HepG2 (cell line): ENCODE measurements around the gene KRTAP5-6. TPM values are rescaled to one million over a fixed set of nuclear protein-coding genes. Genes with fewer than 3 reads are reported as not detected.

ENCODE experiments used
- ATAC-seq: fragments of 200-7000 bp; cut with Tn5 transposase; 3 replicates; pipeline ENCODE4 v1.9.1; 2020; ENCODE audit warnings: mild to moderate bottlenecking, moderate library complexity
- BruUV-seq: library from RNA; stranded (reverse); fragments of 400-500 nt; replicated peaks from 2 replicates; lab custom pipeline; 2021; lab: Mats Ljungman, UMichigan
- CTCF ChIA-PET: fragments of 300-600 bp; formaldehyde crosslinking; extraction: SDS; loops from one replicate; lab custom pipeline; 2021; ENCODE audit warnings: low total read pairs, inconsistent platforms, low intra/inter-chr PET ratio; lab: Yijun Ruan, JAX
- POLR2A ChIA-PET: fragments of 350-600 bp; sonication (Branson Sonifier 250); formaldehyde crosslinking; loops from one replicate; lab custom pipeline; 2020; ENCODE audit warnings: antibody characterized with exemption, inconsistent platforms; lab: Yijun Ruan, JAX
- DNase-seq: peaks from one replicate; pipeline ENCODE4 v3.0.0-alpha.2; 2015; ENCODE audit warnings: low spot score
- FAIRE-seq: peaks from 3 replicates; lab custom pipeline; 2011; peaks lifted over from hg19 to GRCh38; lab: Jason Lieb, UNC
- H2AFZ ChIP-seq: one replicate; pipeline ENCODE4 v1.6.1; 2011; ENCODE audit warnings: low read length, inconsistent platforms
- H3K27ac ChIP-seq: fragments of 300-600 bp; 3 replicates; pipeline ENCODE4 v1.8.0; 2011; ENCODE audit warnings: mixed run types, mild to moderate bottlenecking, mixed read lengths, low read length, inconsistent platforms; ENCODE audit not compliant: insufficient read depth; ENCODE audit errors: extremely low read length
- H3K27me3 ChIP-seq, 2 experiments: fragments of 200-600 bp in 1 of 2; 2 replicates in 1 of 2; 3 replicates in 1 of 2; pipeline versions ENCODE4 v1.6.0 to v1.8.0; 2011; ENCODE audit warnings: low read length in 2 of 2, mild to moderate bottlenecking in 2 of 2, moderate library complexity in 2 of 2, inconsistent platforms in 1 of 2; ENCODE audit not compliant: insufficient read depth in 2 of 2, control insufficient read depth in 1 of 2
- H3K36me3 ChIP-seq, 2 experiments: fragments of 200-600 bp in 1 of 2; replicated peaks in 1 of 2; 2 replicates in 1 of 2; 3 replicates in 1 of 2; pipeline versions ENCODE4 v1.5.1 to v1.8.0; 2011; ENCODE audit warnings: low read length in 2 of 2, inconsistent platforms in 1 of 2; ENCODE audit not compliant: insufficient read depth in 2 of 2, control insufficient read depth in 1 of 2
- H3K4me1 ChIP-seq: 2 replicates; pipeline ENCODE4 v1.5.1; 2012; ENCODE audit warnings: low read length, inconsistent platforms; ENCODE audit not compliant: insufficient read depth
- H3K4me2 ChIP-seq: 2 replicates; pipeline ENCODE4 v1.6.0; 2011; ENCODE audit warnings: low read depth, low read length, inconsistent platforms
- H3K4me3 ChIP-seq, 3 experiments: fragments of 200-600 bp in 1 of 3; sonication (generic), shearing (Covaris generic) in 1 of 3; replicated peaks in 1 of 3; 2 replicates each; pipeline ENCODE4 v1.5.1; 2011 to 2016; ENCODE audit warnings: low read length in 3 of 3, inconsistent platforms in 2 of 3, low read depth in 2 of 3, mild to moderate bottlenecking in 2 of 3, control low read depth in 1 of 3, mixed read lengths in 1 of 3; ENCODE audit not compliant: insufficient read depth in 1 of 3
- H3K79me2 ChIP-seq: one replicate; pipeline ENCODE4 v1.6.1; 2011; ENCODE audit warnings: low read length, inconsistent platforms; ENCODE audit not compliant: insufficient read depth
- H3K9ac ChIP-seq: 2 replicates; pipeline ENCODE4 v1.6.0; 2011; ENCODE audit warnings: mild to moderate bottlenecking, low read depth, low read length, inconsistent platforms; ENCODE audit not compliant: insufficient read depth
- H3K9me3 ChIP-seq: 2 replicates; pipeline ENCODE4 v1.5.1; 2012; ENCODE audit warnings: mild to moderate bottlenecking, low read length
- H4K20me1 ChIP-seq: 2 replicates; pipeline ENCODE4 v1.6.0; 2011; ENCODE audit warnings: inconsistent platforms, mild to moderate bottlenecking, low read length, moderate library complexity; ENCODE audit not compliant: insufficient read depth
- ARID5B ChIP-seq: IDR thresholded peaks from 2 replicates; pipeline ENCODE4 v1.4.0; 2020; ENCODE audit warnings: mild to moderate bottlenecking, missing genetic modification reagents
- CCAR2 ChIP-seq: fragments of 200-400 bp; formaldehyde crosslinking; optimal IDR thresholded peaks from 2 replicates; pipeline ENCODE3; 2018; ENCODE audit warnings: low read depth, mild to moderate bottlenecking, low read length, moderate library complexity
- FOXO4 ChIP-seq: sonication (generic); formaldehyde crosslinking; conservative IDR thresholded peaks from 2 replicates; pipeline ENCODE4 v1.8.1; 2023; ENCODE audit warnings: missing genetic modification reagents
- HCFC1 ChIP-seq: fragments of 150-350 bp; IDR thresholded peaks from 2 replicates; pipeline ENCODE4 v1.6.1; 2014; ENCODE audit warnings: low read depth, low read length
- HIVEP1 ChIP-seq: sonication (generic); formaldehyde crosslinking; IDR thresholded peaks from 2 replicates; pipeline ENCODE4 v1.4.0; 2020; ENCODE audit warnings: mild to moderate bottlenecking, missing genetic modification reagents
- ZMYM3 ChIP-seq: sonication (generic); formaldehyde crosslinking; IDR thresholded peaks from 2 replicates; pipeline ENCODE4 v1.5.1; 2020; ENCODE audit warnings: mild to moderate bottlenecking, missing genetic modification reagents
- ZNF282 ChIP-seq: fragments of 450-650 bp; IDR thresholded peaks from 2 replicates; pipeline ENCODE4 v1.6.1; 2018; ENCODE audit not compliant: partially characterized antibody
- ZNF709 ChIP-seq: sonication (generic); formaldehyde crosslinking; IDR thresholded peaks from 2 replicates; pipeline ENCODE4 v1.5.0; 2020; ENCODE audit warnings: mild to moderate bottlenecking, missing genetic modification reagents
- WGBS: methylation state at CpG from one replicate; pipeline ENCODE4 v1.1.6; 2017; ENCODE audit warnings: low lambda C conversion rate; 5-methylcytosine and 5-hydroxymethylcytosine counted together
- in situ Hi-C: cut with HindIII; loops from 2 replicates; pipeline ENCODE4 v1.10.0; 2017; ENCODE audit warnings: low pct_unique_long_range_greater_than_20kb; ENCODE audit not compliant: extremely low pct_ligation_motif_present
- intact Hi-C: fragments of 100-400 bp; cut with micrococcal nuclease; formaldehyde crosslinking; loops from one replicate; pipeline ENCODE4 v1.10.0; 2022; ENCODE audit not compliant: unreplicated experiment
- polyA plus RNA-seq, 8 experiments: library from polyadenylated mRNA; depleted of rRNA in 3 of 8; stranded (reverse) in 7 of 8; unstranded in 1 of 8; fragments of >200 nt; fragmentation: Illumina TruSeq in 4 of 8; extraction: Trizol in 4 of 8; gene quantifications; 2 replicates each; pipeline versions ENCODE4 v1.2.1 to v1.2.3, GENCODE V29; 2011 to 2016; ENCODE audit warnings: low read depth in 4 of 8, missing spikeins in 1 of 8, mixed read lengths in 1 of 8; ENCODE audit not compliant: insufficient read depth in 1 of 8
- total RNA-seq, 5 experiments: library from RNA; depleted of rRNA; stranded (reverse); fragments of >200 nt; fragmentation: Illumina TruSeq; extraction: Trizol; gene quantifications; 2 replicates each; pipeline ENCODE4 v1.2.3, GENCODE V29; 2016; ENCODE audit warnings: low read depth in 1 of 5

Gene KRTAP5-6
- total and polyA plus RNA-seq, 2 of the 13 experiments (the other 11 are each of a cell fraction or from before 2014, with no cell fraction given) = not detected

- FAIRE-seq (no peak), DNase-seq (no peak), ATAC-seq (no peak)
- no peaks in the 10 kb centered on the region for H3K4me1 ChIP-seq
- H3K79me2 ChIP-seq = no peaks in the 10 kb centered on the region
- H3K4me3 ChIP-seq = no peak overlapping the region
- H2AFZ ChIP-seq = no peak overlapping the region
- no peak overlapping the region for H3K27ac ChIP-seq
- BruUV-seq = no TSS peak
- no peaks in the 10 kb centered on the region for H3K36me3 ChIP-seq
- 29% methylated on average over 3 of the region's 4 CpGs for WGBS
- H3K4me2 ChIP-seq = no peak overlapping the region
- H3K9me3 ChIP-seq = peaks cover 7% of the 10 kb centered on the region
- no peaks in the 10 kb centered on the region for H4K20me1 ChIP-seq
- in situ Hi-C loops = no loop called here
- H3K27me3 ChIP-seq = peaks cover 0 to 33% of the 10 kb centered on the region in 2 experiments; a peak in 3 of 5 replicates
- no peak overlapping the region for H3K9ac ChIP-seq
- CTCF ChIA-PET = no interaction called here
- no peak for TF ChIP-seq HCFC1
- no peak for TF ChIP-seq ZMYM3 (CRISPR knock-in tag)
- TF ChIP-seq FOXO4 (CRISPR knock-in tag) = no peak
- no peak for TF ChIP-seq CCAR2
- no peak for TF ChIP-seq ARID5B (CRISPR knock-in tag)
- no peak for TF ChIP-seq ZNF282
- TF ChIP-seq ZNF709 = no peak
- TF ChIP-seq HIVEP1 (CRISPR knock-in tag) = no peak
- intact Hi-C loops = no loop called here
- POLR2A ChIA-PET = no interaction called here
Observed at GRCh38 chr11:1741741-1742140, 44.7 kb downstream of the KRTAP5-6 start.
